Keratinocyte (primary cell): ENCODE results near the gene ARHGAP45. TPM values are rescaled to one million over a fixed set of nuclear protein-coding genes. Genes with fewer than 3 reads are reported as not detected.

Experiments used
- DNase-seq: peaks from one replicate; pipeline ENCODE4 v3.0.0-alpha.2; 2011; ENCODE audit warnings: low read depth, missing footprints, low spot score
- FAIRE-seq: peaks from 2 replicates; lab custom pipeline; 2011; peaks lifted over from hg19 to GRCh38; lab: Jason Lieb, UNC
- H2AFZ ChIP-seq: 2 replicates; pipeline ENCODE4 v1.6.0; 2012; ENCODE audit warnings: low read length, control low read depth, inconsistent platforms; ENCODE audit not compliant: control insufficient read depth
- H3K27ac ChIP-seq: 2 replicates; pipeline ENCODE4 v1.5.1; 2011; ENCODE audit warnings: low read length; ENCODE audit not compliant: control insufficient read depth, insufficient read depth
- H3K27me3 ChIP-seq: 3 replicates; pipeline ENCODE4 v1.6.0; 2011; ENCODE audit warnings: low read length; ENCODE audit not compliant: control insufficient read depth, insufficient read depth; ENCODE audit errors: extremely low read depth
- H3K36me3 ChIP-seq, 2 experiments: 2 replicates in 1 of 2; 3 replicates in 1 of 2; pipeline ENCODE4 v1.5.1; 2011; ENCODE audit warnings: low read length in 2 of 2, mild to moderate bottlenecking in 1 of 2; ENCODE audit not compliant: control insufficient read depth in 2 of 2, insufficient read depth in 2 of 2; ENCODE audit errors: extremely low read depth in 1 of 2
- H3K4me1 ChIP-seq: 3 replicates; pipeline ENCODE4 v1.5.1; 2011; ENCODE audit warnings: low read length; ENCODE audit not compliant: control insufficient read depth, insufficient read depth; ENCODE audit errors: extremely low read depth
- H3K4me2 ChIP-seq: 3 replicates; pipeline ENCODE4 v1.6.0; 2011; ENCODE audit warnings: low read depth, low read length; ENCODE audit not compliant: control insufficient read depth, insufficient read depth; ENCODE audit errors: extremely low read depth
- H3K4me3 ChIP-seq, 3 experiments: fragments of 200-600 bp in 1 of 3; sonication (generic) in 1 of 3; 2 replicates in 2 of 3; 3 replicates in 1 of 3; pipeline ENCODE4 v1.5.1; 2011 to 2016; ENCODE audit warnings: low read length in 3 of 3, mild to moderate bottlenecking in 3 of 3, control low read depth in 2 of 3, inconsistent platforms in 1 of 3, low read depth in 1 of 3, mixed read lengths in 1 of 3, mixed run types in 1 of 3, moderate library complexity in 1 of 3; ENCODE audit not compliant: control insufficient read depth in 2 of 3, insufficient read depth in 2 of 3; ENCODE audit errors: extremely low read depth in 1 of 3
- H3K79me2 ChIP-seq: 2 replicates; pipeline ENCODE4 v1.6.0; 2012; ENCODE audit warnings: low read length; ENCODE audit not compliant: control insufficient read depth, insufficient read depth
- H3K9ac ChIP-seq: 3 replicates; pipeline ENCODE4 v1.6.0; 2011; ENCODE audit warnings: low read length; ENCODE audit not compliant: control insufficient read depth, insufficient read depth; ENCODE audit errors: extremely low read depth
- H3K9me1 ChIP-seq: 3 replicates; pipeline ENCODE4 v1.6.0; 2011; ENCODE audit warnings: low read length; ENCODE audit not compliant: control insufficient read depth, insufficient read depth; ENCODE audit errors: extremely low read depth
- H3K9me3 ChIP-seq: 2 replicates; pipeline ENCODE4 v1.5.1; 2012; ENCODE audit warnings: low read depth, low read length; ENCODE audit not compliant: control insufficient read depth
- H4K20me1 ChIP-seq: 3 replicates; pipeline ENCODE4 v1.6.0; 2011; ENCODE audit warnings: low read length; ENCODE audit not compliant: control insufficient read depth, insufficient read depth; ENCODE audit errors: extremely low read depth
- CTCF ChIP-seq, 3 experiments: IDR thresholded peaks in 1 of 3; conservative IDR thresholded peaks in 1 of 3; optimal IDR thresholded peaks in 1 of 3; 2 replicates in 2 of 3; 3 replicates in 1 of 3; pipeline versions ENCODE3 to v1.5.1; 2011; ENCODE audit warnings: low read length in 3 of 3, mild to moderate bottlenecking in 3 of 3, moderate library complexity in 2 of 3, control low read depth in 1 of 3, inconsistent platforms in 1 of 3; ENCODE audit not compliant: insufficient read depth in 2 of 3; ENCODE audit errors: extremely low read depth in 1 of 3
- EZH2 ChIP-seq: IDR thresholded peaks from one replicate; pipeline ENCODE4 v1.6.1; 2012; ENCODE audit warnings: inconsistent platforms, mild to moderate bottlenecking, low read length, moderate library complexity
- dilution Hi-C: fragments of 300-500 bp; cut with MboI; formaldehyde crosslinking; loops from one replicate; pipeline ENCODE4 v1.7.0; 2020; ENCODE audit warnings: low sequenced_read_pairs; ENCODE audit not compliant: extremely low pct_ligation_motif_present
- polyA plus RNA-seq, 5 experiments: library from polyadenylated mRNA; depleted of rRNA in 3 of 5; stranded (reverse) in 3 of 5; stranded (forward) in 1 of 5; unstranded in 1 of 5; fragments of >200 nt; gene quantifications; 1 replicate in 1 of 5; 2 replicates in 3 of 5; 3 replicates in 1 of 5; pipeline versions ENCODE4 v1.2.1 to v1.2.3, GENCODE V29; 2011 to 2012; ENCODE audit warnings: missing spikeins in 2 of 5, low read depth in 1 of 5, low replicate concordance in 1 of 5

ARHGAP45 gene
- polyA plus RNA-seq, 1 donor (not counting 4 experiments of a cell fraction or from before 2014, with no cell fraction given), result 0.56 TPM

- Histone ChIP-seq H3K4me2 (no peak overlapping the region), H3K9me3 (no peaks in the 10 kb centered on the region), H3K36me3 (peaks cover 12 to 13% of the 10 kb centered on the region in 2 experiments), H4K20me1 (no peaks in the 10 kb centered on the region), H3K9ac (no peak overlapping the region), H3K27ac (no peak overlapping the region), H3K4me3 (no peak overlapping the region), H3K9me1 (no peaks in the 10 kb centered on the region), H3K27me3 (no peaks in the 10 kb centered on the region), H2AFZ (no peak overlapping the region), H3K4me1 (peaks cover 16% of the 10 kb centered on the region), H3K79me2 (peaks cover 2% of the 10 kb centered on the region)
- TF ChIP-seq CTCF (optimal IDR thresholded peaks at IDR 0.05 in 1 of 3, IDR thresholded peaks at IDR 0.05 in 1 of 3, conservative IDR thresholded peaks at IDR 0.05 in 1 of 3; ENCODE audit: extremely low read depth in 1 of 3, insufficient read depth in 2 of 3, low read length in 3 of 3) (no peak), EZH2 (no peak)
- FAIRE-seq (no peak), DNase-seq (no peak)
- dilution Hi-C loops, result no loop called here
Observed at GRCh38 chr19:1107661-1108261, 40.8 kb downstream of the ARHGAP45 start.

GRCh38 chr19:1108291-1109031, 41.5 kb downstream of the ARHGAP45 start:
- peaks cover 1% of the 10 kb centered on the region for H4K20me1 ChIP-seq
- H3K4me2 ChIP-seq, result no peak overlapping the region
- H3K4me3 ChIP-seq, result no peak overlapping the region
- DNase-seq, result no peak
- H3K9ac ChIP-seq, result no peak overlapping the region
- no peaks in the 10 kb centered on the region for H3K9me1 ChIP-seq
- no peaks in the 10 kb centered on the region for H3K9me3 ChIP-seq
- H2AFZ ChIP-seq, result no peak overlapping the region
- dilution Hi-C loops, result no loop called here
- no peaks in the 10 kb centered on the region for H3K27me3 ChIP-seq
- no peak overlapping the region for H3K27ac ChIP-seq
- H3K4me1 ChIP-seq, result peaks cover 9% of the 10 kb centered on the region
- no peak for TF ChIP-seq CTCF (optimal IDR thresholded peaks at IDR 0.05 in 1 of 3, IDR thresholded peaks at IDR 0.05 in 1 of 3, conservative IDR thresholded peaks at IDR 0.05 in 1 of 3; ENCODE audit: extremely low read depth in 1 of 3, insufficient read depth in 2 of 3, low read length in 3 of 3)
- no peak for TF ChIP-seq EZH2
- no peak for FAIRE-seq
- peaks cover 12 to 17% of the 10 kb centered on the region in 2 experiments for H3K36me3 ChIP-seq
- H3K79me2 ChIP-seq, result peaks cover 2% of the 10 kb centered on the region
